Stimulated activated CD4-positive, alpha-beta T cell treated with anti-CD3 and anti-CD28 coated beads, TNF-alpha, amount 100 ng/mL, for 48 hours (primary cell): ENCODE data around the gene EBF4.

ENCODE experiments used
- DNase-seq, 3 donors: peaks; one replicate each; pipeline ENCODE4 v3.0.0-alpha.2; 2020; ENCODE audit warnings: low read depth in 3 of 3

EBF4 gene

GRCh38 chr20:2742934-2743559 lies 50.5 kb downstream of the EBF4 start:
- DNase-seq = peak in 2 of 3 donors; percentile 55 to 72

GRCh38 chr20:2745060-2745910 lies 52.7 kb downstream of the EBF4 start:
- DNase-seq = no peak

DNA sequence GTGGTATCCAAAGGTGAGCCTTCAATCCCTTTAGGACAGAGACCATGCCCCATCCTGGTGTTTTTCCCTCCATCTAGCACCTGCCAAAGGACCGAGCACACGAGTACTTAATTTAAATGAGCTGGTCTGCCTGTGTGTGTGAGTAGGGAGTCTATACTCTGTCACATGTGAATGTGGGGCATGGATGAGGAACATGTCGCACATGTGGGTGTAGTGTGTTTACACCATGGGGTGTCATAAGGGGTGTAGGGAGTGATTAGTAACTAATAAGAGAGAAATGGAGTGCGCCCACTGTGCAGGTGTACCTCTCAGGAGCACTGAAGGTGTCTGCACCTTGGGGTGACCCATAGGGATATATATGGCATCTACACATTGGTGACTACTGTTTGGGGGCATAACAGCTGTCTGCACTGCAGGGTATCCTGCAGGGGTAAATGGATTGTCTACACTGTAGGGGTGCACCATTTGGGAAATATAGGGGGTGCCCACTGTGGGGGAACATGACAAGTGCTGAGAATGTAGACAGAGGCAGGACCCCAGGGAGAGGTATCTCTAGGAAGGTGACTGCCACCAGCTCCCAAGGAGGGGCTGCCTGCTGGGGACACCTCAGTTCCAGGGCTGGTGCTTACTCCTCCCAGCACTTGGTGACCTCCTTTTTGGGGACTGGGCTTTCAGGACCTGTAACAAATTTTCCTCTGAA lies 53.5 kb downstream of the EBF4 start:
- no peak for DNase-seq

DNA sequence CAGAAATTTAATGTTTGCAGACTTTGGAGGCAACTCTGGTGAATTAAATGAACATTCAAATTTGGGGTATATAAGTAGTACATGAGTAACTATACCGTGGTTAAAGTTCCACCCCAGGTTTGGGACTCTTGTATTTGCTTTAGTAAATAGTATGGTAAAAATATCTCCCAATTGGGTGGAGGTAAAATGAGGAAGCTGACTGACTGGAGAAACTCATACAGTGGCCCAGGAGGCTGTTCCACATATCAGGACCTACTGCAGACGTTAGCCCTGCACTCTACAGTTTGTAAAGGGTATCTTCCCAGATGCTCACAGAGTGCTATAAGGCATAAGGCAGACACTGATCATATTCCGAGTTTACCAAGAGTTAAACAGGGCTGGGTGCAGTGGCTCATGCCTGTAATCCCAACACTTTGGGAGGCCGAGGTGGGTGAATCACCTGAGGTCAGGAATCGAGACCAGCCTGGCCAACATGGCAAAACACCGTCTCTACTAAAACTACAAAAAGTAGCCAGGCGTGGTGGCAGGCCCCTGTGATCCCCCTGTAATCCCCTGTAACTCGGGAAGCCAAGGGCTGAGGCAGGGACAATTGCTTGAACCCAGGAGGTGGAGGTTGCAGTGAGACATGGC lies 54.2 kb downstream of the EBF4 start:
- no peak for DNase-seq

DNA sequence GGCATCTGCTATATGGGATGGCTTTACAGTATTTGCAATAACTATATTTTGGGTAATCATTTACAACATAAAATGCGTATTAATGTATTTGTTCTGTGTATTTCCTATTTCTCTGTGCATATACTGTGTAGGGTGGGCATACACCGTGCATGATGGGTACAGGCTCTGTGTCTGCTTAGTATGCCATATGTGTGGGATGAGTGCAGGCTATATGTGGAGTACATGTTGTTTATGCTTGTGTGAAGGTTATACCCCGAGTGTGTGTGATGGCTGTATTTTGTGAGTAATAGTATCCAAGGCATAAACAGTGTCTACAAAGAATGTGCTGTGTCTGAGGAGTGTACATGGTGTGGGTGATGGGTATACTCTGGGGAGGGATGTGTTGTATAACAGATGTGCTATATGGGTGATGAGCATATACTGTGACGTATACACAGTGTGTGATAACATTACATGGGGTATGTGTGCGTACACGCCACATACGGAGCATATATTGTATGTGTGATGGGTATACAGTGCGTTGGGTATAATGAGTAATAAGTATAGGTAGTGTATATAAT lies 55.2 kb downstream of the EBF4 start:
- no peak for DNase-seq

DNA sequence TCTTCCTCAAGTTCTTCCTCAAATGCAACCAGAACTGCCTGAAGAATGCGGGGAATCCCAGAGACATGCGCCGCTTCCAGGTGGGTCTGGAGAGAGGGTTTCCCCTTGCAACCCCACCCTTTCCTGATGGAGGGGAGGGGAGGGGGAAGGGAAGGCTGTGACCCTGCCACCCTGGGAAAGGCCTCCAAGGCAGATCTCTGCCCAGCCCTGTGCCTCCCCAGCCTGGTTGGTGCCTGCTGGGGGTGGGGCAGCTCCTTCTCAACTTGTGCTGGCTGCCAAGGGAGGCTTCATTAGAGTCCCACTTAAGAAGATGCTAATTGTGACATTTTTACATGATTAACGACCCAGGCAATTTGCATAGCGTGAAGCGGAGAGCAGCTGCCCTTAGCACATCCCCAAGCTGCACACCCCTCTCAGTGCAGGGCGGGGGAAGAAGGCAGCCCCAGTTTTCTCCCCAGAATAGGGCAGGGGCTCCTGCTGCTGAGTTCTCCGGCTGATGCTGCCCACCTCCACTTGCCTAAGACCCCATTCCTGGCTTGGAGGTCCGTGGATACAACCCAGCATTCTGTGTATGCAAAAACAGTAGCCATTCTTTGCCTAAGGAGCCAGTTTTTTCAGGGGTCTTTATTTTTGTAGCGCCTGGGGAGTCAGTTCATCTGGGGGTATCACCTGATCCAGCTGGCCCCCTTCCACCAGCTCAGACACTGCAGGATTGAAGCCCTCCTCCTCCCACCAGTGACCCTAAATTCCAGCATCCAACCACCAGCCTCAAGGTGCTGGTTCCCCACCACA lies 56.2 kb downstream of the EBF4 start:
- no peak for DNase-seq

GRCh38 chr20:2749343-2749950 lies 56.9 kb downstream of the EBF4 start:
- DNase-seq = no peak

GRCh38 chr20:2749951-2750490 lies 57.4 kb downstream of the EBF4 start:
- no peak for DNase-seq

DNA sequence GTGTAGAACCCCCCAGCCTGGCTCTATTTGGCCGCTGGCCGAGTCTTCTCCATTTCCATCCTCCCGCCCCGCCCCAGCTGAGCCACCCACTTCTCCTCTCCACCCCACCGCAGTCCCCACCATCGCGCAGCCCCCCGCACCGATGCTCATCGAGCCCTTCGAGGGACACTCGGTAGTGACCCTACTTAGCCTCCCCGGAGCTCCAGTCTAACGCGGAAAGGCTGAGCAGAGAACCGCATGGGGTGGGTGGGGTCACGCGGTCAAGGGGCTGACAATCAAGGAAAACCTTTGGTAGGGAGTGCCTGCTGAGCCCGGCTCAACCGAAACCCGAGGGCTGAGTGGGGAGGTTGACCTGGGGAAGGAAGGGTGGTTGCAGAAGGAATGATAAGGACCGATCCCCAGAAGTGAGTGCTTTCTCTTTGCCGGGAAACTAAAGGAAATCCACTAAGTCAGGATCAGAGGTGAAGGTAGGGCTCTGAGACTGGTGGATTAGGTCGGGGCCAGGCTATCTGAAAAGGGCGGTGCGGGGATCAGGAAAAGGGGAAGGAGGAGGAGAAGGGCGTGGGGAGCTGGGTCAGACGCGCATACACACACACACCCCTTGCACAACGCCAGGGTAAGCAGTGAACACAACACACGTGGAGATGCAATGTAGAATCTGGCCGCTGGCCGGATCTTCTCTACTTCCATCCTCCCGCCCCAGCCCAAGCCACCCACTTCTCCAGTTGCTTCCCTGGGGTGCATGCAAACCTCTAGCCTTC lies 58.1 kb downstream of the EBF4 start:
- no peak for DNase-seq

DNA sequence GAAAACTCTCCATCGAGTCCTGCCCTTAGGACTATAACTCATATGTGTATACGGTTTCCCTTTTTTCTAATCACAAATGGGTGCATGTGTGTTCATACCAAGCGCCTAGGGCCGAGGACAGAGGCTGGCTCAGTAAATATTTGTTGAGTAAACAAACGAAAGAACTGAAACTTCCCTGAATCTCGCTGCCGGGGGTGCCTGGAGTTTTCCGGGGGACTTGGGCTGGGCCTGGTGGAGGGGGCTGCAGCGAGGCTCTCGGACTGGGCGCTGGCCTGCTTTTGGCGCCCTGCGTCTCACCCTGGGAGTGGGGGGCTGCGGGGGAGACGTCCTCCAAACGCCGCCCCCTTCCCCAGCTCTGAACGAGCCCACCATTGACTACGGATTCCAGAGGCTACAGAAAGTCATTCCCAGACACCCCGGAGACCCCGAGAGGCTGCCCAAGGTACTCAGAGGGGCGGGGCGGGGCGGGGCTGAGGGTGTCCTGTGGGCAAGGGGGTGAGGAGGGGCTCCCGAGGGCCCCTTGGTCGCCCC lies 58.8 kb downstream of the EBF4 start:
- no peak for DNase-seq

DNA sequence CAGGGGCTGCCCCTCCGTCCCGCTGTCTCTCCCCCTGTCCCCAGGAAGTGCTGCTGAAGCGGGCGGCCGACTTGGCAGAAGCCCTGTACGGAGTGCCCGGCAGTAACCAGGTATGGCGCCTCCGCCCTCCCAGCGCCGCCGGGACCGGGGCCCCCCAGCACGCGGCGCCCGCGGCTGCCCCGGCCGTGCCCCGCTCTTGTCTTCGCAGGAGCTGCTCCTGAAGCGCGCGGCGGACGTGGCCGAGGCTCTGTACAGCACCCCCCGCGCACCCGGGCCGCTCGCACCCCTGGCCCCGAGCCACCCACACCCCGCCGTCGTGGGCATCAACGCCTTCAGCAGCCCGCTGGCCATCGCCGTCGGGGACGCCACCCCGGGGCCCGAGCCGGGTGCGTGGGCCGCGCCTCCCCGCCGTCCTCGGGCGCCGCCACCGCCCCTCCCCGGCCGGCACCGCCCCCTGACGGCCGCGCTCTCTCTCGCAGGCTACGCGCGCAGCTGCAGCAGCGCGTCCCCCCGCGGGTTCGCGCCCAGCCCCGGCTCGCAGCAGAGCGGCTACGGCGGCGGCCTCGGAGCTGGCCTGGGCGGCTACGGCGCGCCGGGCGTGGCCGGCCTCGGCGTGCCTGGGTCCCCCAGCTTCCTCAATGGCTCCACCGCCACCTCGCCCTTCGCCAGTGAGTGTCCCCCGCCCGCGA lies 59.4 kb downstream of the EBF4 start:
- DNase-seq = no peak

- DNase-seq = no peak
These were observed 60.2 kb downstream of the EBF4 start for GRCh38 chr20:2752567-2753460.

DNA sequence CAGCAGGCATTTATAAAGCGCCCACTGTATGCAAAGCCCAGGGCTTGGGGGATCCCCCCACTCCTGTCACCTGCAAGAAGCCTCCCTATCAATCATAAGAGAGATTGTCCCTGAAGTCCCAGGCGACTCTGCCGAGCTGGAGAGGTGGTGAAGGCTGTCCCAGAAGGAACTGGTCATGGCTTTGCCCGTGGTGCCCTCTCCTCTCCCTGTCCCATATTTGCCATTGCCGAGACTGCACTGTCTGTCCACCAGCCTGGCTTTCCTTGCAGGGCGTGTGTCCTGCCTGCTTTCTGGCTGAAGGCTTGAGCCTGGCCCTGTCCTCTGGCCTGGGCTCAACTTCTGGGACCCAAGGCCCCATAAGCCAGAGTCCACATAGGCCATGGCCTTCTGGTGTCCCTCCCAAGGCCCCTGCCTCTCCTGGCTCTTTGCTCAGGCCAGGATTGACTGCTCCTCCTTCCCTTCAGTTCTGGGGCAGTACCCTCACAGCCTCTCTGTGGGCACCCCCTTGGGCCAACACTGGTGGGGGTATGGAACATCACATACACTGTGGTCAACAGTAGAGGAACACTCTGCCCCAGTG lies 61.0 kb downstream of the EBF4 start:
- DNase-seq = no peak

DNA sequence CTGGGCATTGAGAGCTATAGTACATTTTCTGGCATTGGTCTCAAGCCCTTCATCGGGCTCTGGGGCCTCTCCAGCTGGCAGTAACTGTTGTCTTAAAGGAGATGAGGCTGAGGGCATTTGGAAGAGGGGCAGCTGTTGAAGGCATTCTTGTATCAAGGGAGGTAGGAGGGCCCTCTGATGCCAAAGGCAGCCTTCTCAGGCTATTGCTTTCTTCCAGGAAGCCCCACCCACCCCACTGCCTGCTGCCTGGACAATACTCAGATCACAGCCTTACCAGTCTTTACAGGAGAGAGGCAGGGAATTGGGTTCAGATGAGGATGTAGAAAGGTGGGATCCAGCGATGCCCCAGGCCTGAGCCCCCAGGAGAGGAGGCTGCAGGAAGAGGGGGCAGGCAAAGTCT lies 61.8 kb downstream of the EBF4 start:
- DNase-seq = no peak

GRCh38 chr20:2755451-2756055 lies 63.0 kb downstream of the EBF4 start:
- DNase-seq = no peak

- DNase-seq = no peak
These were observed 63.6 kb downstream of the EBF4 start for GRCh38 chr20:2756056-2756611.

GRCh38 chr20:2757001-2757400 lies 64.4 kb downstream of the EBF4 start:
- DNase-seq = no peak
